GM18526 (cell line): ENCODE data around the gene KCNQ1OT1.

Experiments used
- POLR2A ChIP-seq: IDR thresholded peaks from 3 replicates; pipeline ENCODE4 v1.6.1; 2011; ENCODE audit not compliant: insufficient read length; ENCODE audit errors: extremely low read depth

KCNQ1OT1 gene

GRCh38 chr11:2625183-2625582 is 74.6 kb downstream of the KCNQ1OT1 start:
- no peak for TF ChIP-seq POLR2A

DNA sequence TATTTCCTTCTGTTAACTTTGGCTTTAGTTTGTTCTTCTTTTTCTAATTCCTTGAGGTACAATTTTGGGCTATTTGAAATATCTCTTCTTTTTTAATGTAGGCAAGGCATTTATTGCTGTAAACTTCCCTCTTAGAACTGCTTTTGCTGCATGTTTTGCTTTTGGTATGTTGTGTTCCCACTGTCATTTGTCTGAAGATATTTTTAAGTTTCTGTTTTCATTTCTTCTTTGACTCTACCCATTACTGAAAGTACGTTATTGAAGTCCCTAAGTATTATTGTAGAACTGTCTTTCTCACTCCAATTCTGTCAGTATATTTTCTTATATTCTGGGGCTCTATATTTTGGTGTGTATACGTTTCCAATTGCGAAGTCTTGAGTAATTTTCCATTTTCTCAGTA is 77.9 kb downstream of the KCNQ1OT1 start:
- TF ChIP-seq POLR2A = no peak

DNA sequence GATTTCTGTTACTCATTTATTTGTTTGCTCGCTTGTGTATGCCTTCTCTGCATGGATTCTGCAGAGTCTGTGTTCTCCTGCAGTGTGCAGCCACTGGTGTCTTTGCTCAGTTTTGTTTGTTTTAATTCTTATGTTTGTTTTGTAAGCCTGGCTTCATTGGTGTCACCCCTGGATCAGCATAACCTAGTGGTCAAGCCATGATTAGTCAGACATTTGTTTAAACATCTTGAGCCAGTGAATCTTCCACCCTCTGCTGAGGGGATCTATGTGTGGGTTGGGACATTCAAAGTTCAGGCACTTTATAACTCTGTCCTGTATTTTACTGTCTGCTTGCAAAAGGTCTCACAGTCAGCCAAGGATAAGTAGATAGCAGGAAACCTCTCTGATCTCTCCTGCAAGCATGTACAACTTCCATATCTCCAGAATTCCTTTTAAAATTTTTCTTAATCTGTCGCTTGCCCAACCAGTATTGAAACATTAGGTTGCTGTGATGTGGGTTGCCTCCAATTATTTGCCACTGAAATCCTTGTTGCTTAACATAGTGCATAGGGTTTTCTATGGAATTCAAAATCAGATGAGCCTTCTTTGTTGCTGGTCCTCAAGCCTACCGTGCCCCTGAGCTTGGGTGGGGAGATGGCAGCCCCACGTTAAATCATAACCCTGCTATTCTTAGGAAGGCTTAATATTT is 86.8 kb downstream of the KCNQ1OT1 start:
- no peak for TF ChIP-seq POLR2A

DNA sequence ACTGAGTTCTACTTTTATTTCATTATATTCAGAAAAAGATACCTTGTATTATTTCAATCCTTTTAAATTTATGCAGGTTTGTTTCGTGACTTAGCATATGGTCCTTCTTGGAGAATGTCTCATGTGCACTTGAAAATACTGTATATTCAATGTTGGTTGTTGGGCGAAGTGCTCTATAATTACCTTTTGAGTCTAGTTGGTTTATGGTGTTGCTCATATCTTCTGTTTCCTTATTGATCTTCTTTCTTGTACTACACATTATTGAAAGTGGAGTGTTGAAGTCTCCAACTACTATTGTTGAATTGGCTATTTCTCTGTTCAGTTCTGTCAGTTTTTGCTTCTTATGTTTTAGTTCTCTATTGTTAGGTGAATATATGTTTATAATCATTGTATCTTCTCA is 90.4 kb downstream of the KCNQ1OT1 start:
- no peak for TF ChIP-seq POLR2A

- TF ChIP-seq POLR2A = no peak
These were observed 100.1 kb downstream of the KCNQ1OT1 start for GRCh38 chr11:2599561-2600189.

GRCh38 chr11:2595204-2595603 is 104.6 kb downstream of the KCNQ1OT1 start:
- TF ChIP-seq POLR2A = no peak

DNA sequence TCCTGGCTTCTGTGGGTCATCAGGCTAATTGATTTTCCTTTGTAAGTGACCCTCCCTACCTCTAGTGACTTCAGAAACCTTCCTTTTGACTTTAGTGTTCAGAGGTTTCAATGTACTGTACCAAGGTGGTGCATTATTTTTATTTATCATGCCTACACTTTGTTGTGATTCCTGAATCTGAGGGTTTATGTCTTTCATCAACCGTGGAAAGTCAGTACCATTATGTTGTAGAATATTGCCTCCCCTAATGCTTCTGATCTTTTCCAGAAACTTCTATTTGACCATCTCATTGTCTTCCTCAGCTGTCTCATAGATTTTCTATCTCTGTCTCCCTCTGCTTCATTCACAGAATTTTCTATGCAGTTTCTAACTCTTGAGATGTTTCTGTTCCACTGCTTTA is 105.5 kb downstream of the KCNQ1OT1 start:
- TF ChIP-seq POLR2A = no peak

GRCh38 chr11:2593393-2593950 is 106.3 kb downstream of the KCNQ1OT1 start:
- no peak for TF ChIP-seq POLR2A

DNA sequence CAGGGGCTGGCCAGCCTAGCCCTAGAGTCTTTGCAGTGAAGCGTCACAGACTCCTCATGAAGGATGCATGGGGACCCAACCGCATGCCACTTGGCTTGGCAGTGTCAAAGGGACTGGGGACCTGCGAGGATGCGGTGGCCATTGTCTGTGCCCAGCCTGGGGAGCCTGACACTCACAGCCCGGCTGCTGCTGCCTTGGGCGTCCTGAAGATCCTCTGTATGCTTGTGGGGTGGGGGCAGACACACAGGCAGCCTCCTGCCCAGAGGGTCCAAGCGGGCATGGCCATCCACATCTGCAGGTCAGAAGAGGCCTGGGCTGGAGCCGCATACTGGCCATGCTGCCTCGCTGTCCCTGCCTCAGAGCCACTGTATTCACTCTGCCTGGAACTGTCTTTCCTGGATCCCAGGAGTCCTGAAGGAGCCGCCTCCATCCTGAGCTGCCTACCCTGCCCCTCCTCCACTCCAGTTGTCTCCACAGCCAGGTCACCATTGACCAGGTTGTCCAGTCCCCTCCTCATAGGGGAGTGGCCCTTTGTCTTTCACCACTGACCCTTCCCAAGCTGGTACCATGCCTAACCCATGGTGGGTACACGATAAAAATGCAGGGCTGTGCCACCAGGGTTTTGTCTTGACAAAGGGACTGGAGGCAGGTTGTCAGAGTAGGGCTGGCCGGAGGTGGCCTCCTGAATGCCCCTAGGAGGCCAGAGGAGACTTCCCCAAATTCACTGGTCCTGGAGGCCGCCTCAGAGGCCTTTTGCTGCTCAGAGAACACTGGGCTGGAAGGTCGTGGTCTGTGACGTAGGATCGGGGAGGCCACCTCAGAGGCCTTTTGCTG is 107.0 kb downstream of the KCNQ1OT1 start:
- TF ChIP-seq POLR2A = no peak

- TF ChIP-seq POLR2A = no peak
These were observed 108.0 kb downstream of the KCNQ1OT1 start for GRCh38 chr11:2591805-2592204.

GRCh38 chr11:2590965-2591754 is 108.6 kb downstream of the KCNQ1OT1 start:
- no peak for TF ChIP-seq POLR2A

DNA sequence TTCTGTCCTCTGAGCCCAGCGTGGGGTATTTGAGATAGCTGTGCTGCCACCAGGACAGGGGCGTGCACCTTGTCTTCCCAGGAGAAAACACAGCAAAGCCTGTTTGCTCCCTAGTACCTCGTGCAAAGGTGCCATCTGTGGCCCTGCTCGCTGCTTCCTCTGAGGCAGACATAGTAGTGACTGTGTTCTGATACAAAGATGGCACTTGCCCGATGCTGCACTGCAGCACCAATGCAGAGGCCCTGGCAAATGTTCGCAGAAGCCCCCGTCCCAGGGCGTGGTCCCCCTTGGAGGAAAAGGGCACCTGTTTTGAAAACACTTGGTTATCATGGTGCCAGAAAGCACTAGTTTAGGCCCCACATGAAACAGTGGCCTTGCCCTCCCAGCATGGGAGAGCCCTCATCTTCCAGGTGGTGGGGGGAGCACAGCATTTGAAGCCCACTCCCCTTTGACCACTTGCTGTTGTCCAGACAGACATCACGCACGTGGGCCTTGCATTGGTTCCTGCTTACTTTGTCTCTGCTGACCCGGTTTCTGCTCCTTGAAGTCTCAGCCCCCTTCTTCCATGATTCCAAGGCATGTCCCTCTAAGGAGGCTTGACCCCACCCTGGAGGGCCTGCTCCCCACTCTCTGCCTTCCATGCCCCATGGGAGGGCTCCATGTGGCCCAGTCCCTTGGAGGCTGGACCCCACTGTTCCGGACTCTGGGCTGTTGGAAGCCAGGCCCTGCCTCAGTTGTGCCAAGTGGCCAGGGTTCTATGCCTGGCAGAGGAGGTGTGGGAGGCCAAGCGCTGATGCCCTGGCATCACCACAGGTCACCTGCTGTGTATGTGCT is 109.4 kb downstream of the KCNQ1OT1 start:
- TF ChIP-seq POLR2A = no peak

DNA sequence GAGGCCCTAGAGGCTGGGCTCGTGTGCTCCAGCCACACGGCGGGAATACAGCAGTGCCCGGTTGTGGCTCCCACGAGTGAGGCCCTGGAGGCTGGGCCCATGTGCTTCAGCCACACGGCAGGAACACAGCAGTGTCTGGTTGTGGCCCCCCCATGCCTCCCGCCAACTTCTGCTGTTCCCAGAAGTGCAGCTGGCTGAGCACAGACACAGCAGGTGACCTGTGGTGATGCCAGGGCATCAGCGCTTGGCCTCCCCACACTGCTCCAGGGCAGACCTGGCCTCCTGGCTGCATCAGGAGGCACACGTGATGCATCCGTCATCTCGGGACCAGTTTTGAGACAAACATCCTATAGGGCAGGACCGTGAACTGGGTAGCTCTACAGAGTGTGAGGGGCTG is 110.3 kb downstream of the KCNQ1OT1 start:
- TF ChIP-seq POLR2A = no peak

DNA sequence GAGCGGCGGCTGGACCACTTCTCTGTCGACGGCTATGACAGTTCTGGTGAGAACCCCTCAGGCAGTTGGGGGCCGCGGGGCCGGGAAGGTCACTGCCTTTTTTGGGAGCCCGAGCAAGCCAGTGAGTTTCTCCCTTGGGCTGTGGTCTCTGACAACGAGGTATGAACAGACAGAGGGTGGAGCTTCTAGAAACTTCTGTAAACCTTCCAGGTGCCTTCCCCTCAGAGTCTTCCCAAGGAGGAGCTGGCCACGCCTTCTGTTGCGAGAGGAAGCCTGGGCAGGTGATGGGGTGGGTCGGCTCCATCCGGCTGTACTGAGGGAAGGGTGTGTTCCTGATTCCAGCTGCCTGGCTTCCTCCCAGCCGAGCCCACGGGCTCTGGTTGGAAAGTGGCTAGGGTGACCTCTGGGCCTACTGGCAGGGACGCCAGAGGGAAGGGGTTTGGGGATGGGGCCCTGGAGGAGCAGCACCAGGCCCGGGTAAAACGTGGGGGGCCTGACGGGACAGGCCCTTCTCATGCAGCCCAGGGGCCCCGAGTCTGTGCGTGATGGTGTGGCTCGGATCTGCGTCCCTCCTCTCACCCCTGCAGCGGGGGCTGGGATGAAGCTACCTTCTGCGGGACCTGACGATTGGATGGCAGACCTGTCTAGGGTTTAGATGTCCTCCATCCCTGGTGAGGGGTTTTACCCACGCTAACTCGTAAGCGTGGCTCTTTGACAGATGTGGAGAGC is 110.8 kb downstream of the KCNQ1OT1 start:
- TF ChIP-seq POLR2A = no peak
